Natural killer cell (primary cell): ENCODE data around the gene RPAP3. TPM values are rescaled to one million over a fixed set of nuclear protein-coding genes. Genes with fewer than 3 reads are reported as not detected.

Experiments
- ATAC-seq, 3 donors: fragments of 150-1000 bp in 2 of 3; fragments of 200-7000 bp in 1 of 3; cut with Tn5 transposase; 1 replicate in 1 of 3; 2 replicates in 2 of 3; pipeline ENCODE4 v1.10.0; 2021; ENCODE audit warnings: mild to moderate bottlenecking in 2 of 3, moderate library complexity in 2 of 3
- DNase-seq, 2 donors: peaks; one replicate each; pipeline versions ENCODE4 v3.0.0 to v3.0.0-alpha.2; 2013 to 2021; ENCODE audit warnings: mixed read lengths in 1 of 2
- H3K27ac ChIP-seq: one replicate; pipeline ENCODE4 v1.5.1; 2013; ENCODE audit warnings: mild to moderate bottlenecking, low read length
- H3K27me3 ChIP-seq: one replicate; pipeline ENCODE4 v1.6.1; 2013; ENCODE audit warnings: low read length; ENCODE audit not compliant: control insufficient read depth, insufficient read depth
- H3K36me3 ChIP-seq: one replicate; pipeline ENCODE4 v1.6.1; 2013; ENCODE audit warnings: low read length; ENCODE audit not compliant: control insufficient read depth, insufficient read depth
- H3K4me1 ChIP-seq: one replicate; pipeline ENCODE4 v1.6.1; 2013; ENCODE audit warnings: low read length; ENCODE audit not compliant: control insufficient read depth, insufficient read depth
- H3K4me3 ChIP-seq: one replicate; pipeline ENCODE4 v1.5.1; 2013; ENCODE audit warnings: low read length
- H3K9me3 ChIP-seq: one replicate; pipeline ENCODE4 v1.6.1; 2013; ENCODE audit warnings: low read length; ENCODE audit not compliant: control insufficient read depth, insufficient read depth
- H3K27ac Mint-ChIP-seq, 2 donors: one replicate each; pipeline ENCODE4 v1.8.0; 2022; ENCODE audit warnings: mild to moderate bottlenecking in 2 of 2, mixed read lengths in 2 of 2, moderate library complexity in 1 of 2
- H3K27me3 Mint-ChIP-seq, 2 donors: one replicate each; pipeline ENCODE4 v1.8.0; 2022; ENCODE audit warnings: low read depth in 2 of 2, mixed read lengths in 2 of 2
- H3K36me3 Mint-ChIP-seq: one replicate; pipeline ENCODE4 v1.8.0; 2022; ENCODE audit warnings: mixed read lengths
- H3K4me1 Mint-ChIP-seq, 2 donors: one replicate each; pipeline ENCODE4 v1.8.0; 2022; ENCODE audit warnings: mixed read lengths in 2 of 2
- H3K4me3 Mint-ChIP-seq: one replicate; pipeline ENCODE4 v1.8.0; 2022; ENCODE audit warnings: mild to moderate bottlenecking, moderate library complexity, mixed read lengths
- H3K9me3 Mint-ChIP-seq, 2 donors: one replicate each; pipeline ENCODE4 v1.8.0; 2022; ENCODE audit warnings: mixed read lengths in 2 of 2
- CTCF ChIP-seq: fragments of 200-600 bp; IDR thresholded peaks from one replicate; pipeline ENCODE4 v1.8.0; 2022; ENCODE audit warnings: antibody characterized with exemption
- WGBS: methylation state at CpG from one replicate; pipeline ENCODE4 v1.1.7; 2013; ENCODE audit warnings: missing lambda C conversion rate; ENCODE audit not compliant: insufficient coverage; 5-methylcytosine and 5-hydroxymethylcytosine counted together
- intact Hi-C: fragments of 100-400 bp; cut with micrococcal nuclease; formaldehyde crosslinking; loops from one replicate; pipeline ENCODE4 v1.14.2; 2022
- total RNA-seq, 4 donors: library from RNA; stranded (reverse); fragments of 120-200 nt in 1 of 4; gene quantifications; one replicate each; pipeline versions ENCODE4 v1.2.3 to v1.2.4, GENCODE V29; 2013 to 2022

The RPAP3 gene
- total RNA-seq, 3 donors from 2014 or later (not counting 1 experiment from before 2014, with no cell fraction given): 22.8 to 35.8 (median 24.8) TPM

- no peaks in the 10 kb centered on the region for H3K36me3 Mint-ChIP-seq
These were observed 6.3 kb upstream of the RPAP3 start for GRCh38 chr12:47712171-47712570.

GRCh38 chr12:47711448-47711847 is 5.6 kb upstream of the RPAP3 start:
- Histone ChIP-seq H3K9me3 (no peaks in the 10 kb centered on the region), H3K4me1 (peaks cover 22% of the 10 kb centered on the region), H3K4me3 (no peak overlapping the region), H3K27me3 (no peaks in the 10 kb centered on the region), H3K36me3 (no peaks in the 10 kb centered on the region), H3K27ac (no peak overlapping the region)
- DNase-seq (no peak), ATAC-seq (no peak)
- no peaks in the 10 kb centered on the region for H3K36me3 Mint-ChIP-seq
- peaks cover 33 to 43% of the 10 kb centered on the region in 2 donors for H3K4me1 Mint-ChIP-seq
- H3K27ac Mint-ChIP-seq: no peak overlapping the region
- H3K9me3 Mint-ChIP-seq: no peaks in the 10 kb centered on the region
- no peak overlapping the region for H3K4me3 Mint-ChIP-seq
- no peak for TF ChIP-seq CTCF
- 93% methylated on average over 5 of the region's 5 CpGs for WGBS
- intact Hi-C loops: no loop called here
- H3K27me3 Mint-ChIP-seq: peaks cover 0 to 5% of the 10 kb centered on the region in 2 donors

More at GRCh38 chr12:47712171-47712570, 6.3 kb upstream of the RPAP3 start:
- DNase-seq (no peak), ATAC-seq (no peak)
- TF ChIP-seq CTCF: no peak
- peaks cover 18% of the 10 kb centered on the region for H3K4me1 ChIP-seq
- no peak overlapping the region for H3K27ac Mint-ChIP-seq
- peaks cover 0 to 5% of the 10 kb centered on the region in 2 donors for H3K27me3 Mint-ChIP-seq
- no peak overlapping the region for H3K4me3 ChIP-seq
- WGBS: 94% methylated on average over 6 of the region's 6 CpGs
- H3K4me3 Mint-ChIP-seq: no peak overlapping the region
- peaks cover 28 to 38% of the 10 kb centered on the region in 2 donors for H3K4me1 Mint-ChIP-seq
- intact Hi-C loops: no loop called here
- no peaks in the 10 kb centered on the region for H3K27me3 ChIP-seq
- H3K9me3 Mint-ChIP-seq: no peaks in the 10 kb centered on the region
- H3K27ac ChIP-seq: no peak overlapping the region
- no peaks in the 10 kb centered on the region for H3K9me3 ChIP-seq
- H3K36me3 ChIP-seq: no peaks in the 10 kb centered on the region

GRCh38 chr12:47710278-47710677 is 4.4 kb upstream of the RPAP3 start:
- Mint-ChIP-seq H3K4me1 (peaks cover 38 to 46% of the 10 kb centered on the region in 2 donors), H3K9me3 (no peaks in the 10 kb centered on the region), H3K36me3 (no peaks in the 10 kb centered on the region), H3K27me3 (peaks cover 0 to under 1% of the 10 kb centered on the region in 2 donors), H3K4me3 (no peak overlapping the region), H3K27ac (peak overlapping the region in 1 of 2 donors; percentile 83)
- H3K27me3 ChIP-seq: no peaks in the 10 kb centered on the region
- H3K4me3 ChIP-seq: no peak overlapping the region
- no peak for DNase-seq
- H3K27ac ChIP-seq: peak overlapping the region; percentile 4
- ATAC-seq: no peak
- no peak for TF ChIP-seq CTCF
- no peaks in the 10 kb centered on the region for H3K36me3 ChIP-seq
- intact Hi-C loops: no loop called here
- peaks cover 20% of the 10 kb centered on the region for H3K4me1 ChIP-seq
- H3K9me3 ChIP-seq: no peaks in the 10 kb centered on the region

GRCh38 chr12:47709671-47710070 is 3.8 kb upstream of the RPAP3 start:
- WGBS: 50% methylated on average over 1 of the region's 2 CpGs
- peaks cover 24% of the 10 kb centered on the region for H3K4me1 ChIP-seq
- H3K27ac Mint-ChIP-seq: peak overlapping the region; percentile 83 to 98
- H3K36me3 ChIP-seq: no peaks in the 10 kb centered on the region
- peak overlapping the region; percentile 4 for H3K27ac ChIP-seq
- H3K9me3 Mint-ChIP-seq: no peaks in the 10 kb centered on the region
- peak overlapping the region; percentile 5 for H3K4me3 Mint-ChIP-seq
- TF ChIP-seq CTCF: no peak
- H3K9me3 ChIP-seq: no peaks in the 10 kb centered on the region
- ATAC-seq: no peak
- no peak overlapping the region for H3K4me3 ChIP-seq
- no peaks in the 10 kb centered on the region for H3K27me3 ChIP-seq
- intact Hi-C loops: loop anchor here (5.0 to 10.0 kb wide), 4 partner anchors 502 to 1717 kb away; partner anchors contain the start of genes CCNT1, SCAF11 and SLC38A2
- no peaks in the 10 kb centered on the region for H3K36me3 Mint-ChIP-seq
- no peak for DNase-seq
- peaks cover 41 to 49% of the 10 kb centered on the region in 2 donors for H3K4me1 Mint-ChIP-seq
- H3K27me3 Mint-ChIP-seq: no peaks in the 10 kb centered on the region
